ENCODE measurements around the gene TPI1. TPM values are rescaled to one million over a fixed set of nuclear protein-coding genes. Genes with fewer than 3 reads are reported as not detected.

The TPI1 gene
- 100 to 1,000 TPM; 560 to 645 (median 574) TPM for polyA plus RNA-seq (ENCODE audit: insufficient read length in 3 of 3)
- long read RNA-seq, donor 1, transcript TPI1-204 (2 exons, 427 nt), result minor isoform, 5 of 297 reads
- long read RNA-seq, donor 1, transcript TPI1-201 (7 exons, 1,763 nt), result major isoform, 235 of 297 reads
- long read RNA-seq, donor 1, partial matches to known transcripts, result 27 of 297 reads
- long read RNA-seq, donor 1, other reads (novel, unspliced or antisense), result 29 of 297 reads
- long read RNA-seq, donor 2, transcript TPI1-201 (7 exons, 1,763 nt), result major isoform, 268 of 317 reads
- long read RNA-seq, donor 2, partial matches to known transcripts, result 30 of 317 reads
- long read RNA-seq, donor 2, other reads (novel, unspliced or antisense), result 18 of 317 reads
- long read RNA-seq, donor 3, transcript TPI1-201 (7 exons, 1,763 nt), result major isoform, 414 of 555 reads
- long read RNA-seq, donor 3, partial matches to known transcripts, result 109 of 555 reads
- long read RNA-seq, donor 3, other reads (novel, unspliced or antisense), result 29 of 555 reads
- long read RNA-seq, donor 4, transcript TPI1-201 (7 exons, 1,763 nt), result major isoform, 314 of 450 reads
- long read RNA-seq, donor 4, partial matches to known transcripts, result 107 of 450 reads
- long read RNA-seq, donor 4, other reads (novel, unspliced or antisense), result 27 of 450 reads
- long read RNA-seq, donor 5, result 0 reads
- long read RNA-seq, donor 6, transcript TPI1-201 (7 exons, 1,763 nt), result major isoform, 227 of 345 reads
- long read RNA-seq, donor 6, partial matches to known transcripts, result 92 of 345 reads
- long read RNA-seq, donor 6, other reads (novel, unspliced or antisense), result 23 of 345 reads
- long read RNA-seq, donor 7, transcript TPI1-201 (7 exons, 1,763 nt), result major isoform, 362 of 468 reads
- long read RNA-seq, donor 7, partial matches to known transcripts, result 73 of 468 reads
- long read RNA-seq, donor 7, other reads (novel, unspliced or antisense), result 29 of 468 reads
- long read RNA-seq, donor 8, transcript TPI1-204 (2 exons, 427 nt), result minor isoform, 7 of 743 reads
- long read RNA-seq, donor 8, transcript TPI1-201 (7 exons, 1,763 nt), result major isoform, 600 of 743 reads
- long read RNA-seq, donor 8, partial matches to known transcripts, result 83 of 743 reads
- long read RNA-seq, donor 8, other reads (novel, unspliced or antisense), result 53 of 743 reads
- long read RNA-seq, donor 9, transcript TPI1-201 (7 exons, 1,763 nt), result major isoform, 263 of 380 reads
- long read RNA-seq, donor 9, transcript TPI1-204 (2 exons, 427 nt), result minor isoform, 5 of 380 reads
- long read RNA-seq, donor 9, partial matches to known transcripts, result 92 of 380 reads
- long read RNA-seq, donor 9, other reads (novel, unspliced or antisense), result 20 of 380 reads
- long read RNA-seq, donor 10, transcript TPI1-201 (7 exons, 1,763 nt), result major isoform, 301 of 391 reads
- long read RNA-seq, donor 10, partial matches to known transcripts, result 54 of 391 reads
- long read RNA-seq, donor 10, other reads (novel, unspliced or antisense), result 32 of 391 reads
- long read RNA-seq, donor 11, transcript TPI1-201 (7 exons, 1,763 nt), result major isoform, 252 of 304 reads
- long read RNA-seq, donor 11, partial matches to known transcripts, result 32 of 304 reads
- long read RNA-seq, donor 11, other reads (novel, unspliced or antisense), result 17 of 304 reads
- long read RNA-seq, donor 12, transcript TPI1-201 (7 exons, 1,763 nt), result major isoform, 132 of 170 reads
- long read RNA-seq, donor 12, partial matches to known transcripts, result 15 of 170 reads
- long read RNA-seq, donor 12, other reads (novel, unspliced or antisense), result 20 of 170 reads
- long read RNA-seq, donor 13, result 0 reads
- long read RNA-seq, donor 14, transcript TPI1-201 (7 exons, 1,763 nt), result major isoform, 294 of 377 reads
- long read RNA-seq, donor 14, partial matches to known transcripts, result 59 of 377 reads
- long read RNA-seq, donor 14, other reads (novel, unspliced or antisense), result 20 of 377 reads
- long read RNA-seq, donor 15, transcript TPI1-201 (7 exons, 1,763 nt), result major isoform, 123 of 161 reads
- long read RNA-seq, donor 15, partial matches to known transcripts, result 32 of 161 reads
- long read RNA-seq, donor 15, other reads (novel, unspliced or antisense), result 6 of 161 reads
- long read RNA-seq, donor 16, transcript TPI1-201 (7 exons, 1,763 nt), result major isoform, 790 of 1,073 reads
- long read RNA-seq, donor 16, transcript TPI1-204 (2 exons, 427 nt), result minor isoform, 7 of 1,073 reads
- long read RNA-seq, donor 16, partial matches to known transcripts, result 208 of 1,073 reads
- long read RNA-seq, donor 16, other reads (novel, unspliced or antisense), result 68 of 1,073 reads

- DNase-seq (ENCODE audit: extremely low read depth in 1 of 11, low read depth in 9 of 11, low spot score in 4 of 11), result peak in 8 of 11 donors; percentile 61 to 79 (median 70)
These were observed at the start of gene TPI1 for GRCh38 chr12:6867413-6868210. TSS of gene TPI1 (plus strand) at chr12:6867531. CDS start at chr12:6867567, 36 bp downstream.

- DNase-seq (ENCODE audit: extremely low read depth in 1 of 11, low read depth in 9 of 11, low spot score in 4 of 11), result no peak
These were observed 49.6 kb upstream of the TPI1 start for GRCh38 chr12:6817662-6818157.

- no peak for DNase-seq (ENCODE audit: extremely low read depth in 1 of 11, low read depth in 9 of 11, low spot score in 4 of 11)
These were observed 49.1 kb upstream of the TPI1 start for GRCh38 chr12:6818222-6818621.

- DNase-seq (ENCODE audit: extremely low read depth in 1 of 11, low read depth in 9 of 11, low spot score in 4 of 11), result no peak
These were observed 48.7 kb upstream of the TPI1 start for GRCh38 chr12:6818645-6819044.

- DNase-seq (ENCODE audit: extremely low read depth in 1 of 11, low read depth in 9 of 11, low spot score in 4 of 11), result no peak
These were observed 48.0 kb upstream of the TPI1 start for GRCh38 chr12:6819106-6820030.

GRCh38 chr12:6820166-6820565, 47.2 kb upstream of the TPI1 start:
- DNase-seq (ENCODE audit: extremely low read depth in 1 of 11, low read depth in 9 of 11, low spot score in 4 of 11), result no peak

- DNase-seq (ENCODE audit: extremely low read depth in 1 of 11, low read depth in 9 of 11, low spot score in 4 of 11), result peak in 8 of 11 donors; percentile 73 to 85 (median 77)
These were observed 45.5 kb upstream of the TPI1 start, which contains the start of gene GPR162 for GRCh38 chr12:6821591-6822425. TSS of gene GPR162 (plus strand) at chr12:6821821. CDS start at chr12:6823899, 2,078 bp downstream.

GRCh38 chr12:6822426-6823135, 44.8 kb upstream of the TPI1 start:
- no peak for DNase-seq (ENCODE audit: extremely low read depth in 1 of 11, low read depth in 9 of 11, low spot score in 4 of 11)

- DNase-seq (ENCODE audit: extremely low read depth in 1 of 11, low read depth in 9 of 11, low spot score in 4 of 11), result no peak
These were observed 43.9 kb upstream of the TPI1 start for GRCh38 chr12:6823182-6824084.

GRCh38 chr12:6824085-6824775, 43.1 kb upstream of the TPI1 start:
- DNase-seq (ENCODE audit: extremely low read depth in 1 of 11, low read depth in 9 of 11, low spot score in 4 of 11), result no peak

GRCh38 chr12:6824901-6825381, 42.4 kb upstream of the TPI1 start:
- no peak for DNase-seq (ENCODE audit: extremely low read depth in 1 of 11, low read depth in 9 of 11, low spot score in 4 of 11)
